Natural killer cell (primary cell): ENCODE measurements around the gene GTF3C1. TPM values are rescaled to one million over a fixed set of nuclear protein-coding genes. Genes with fewer than 3 reads are reported as not detected.
"Not testable (repeated sequence)": the region's sequence is repeated elsewhere in the genome, so short reads cannot be mapped to it uniquely, and the experiment has no call there.

Experiments used
- ATAC-seq, 3 donors: fragments of 150-1000 bp in 2 of 3; fragments of 200-7000 bp in 1 of 3; cut with Tn5 transposase; 1 replicate in 1 of 3; 2 replicates in 2 of 3; pipeline ENCODE4 v1.10.0; 2021; ENCODE audit warnings: mild to moderate bottlenecking in 2 of 3, moderate library complexity in 2 of 3
- DNase-seq, 2 donors: peaks; one replicate each; pipeline versions ENCODE4 v3.0.0 to v3.0.0-alpha.2; 2013 to 2021; ENCODE audit warnings: mixed read lengths in 1 of 2
- H3K27ac ChIP-seq: one replicate; pipeline ENCODE4 v1.5.1; 2013; ENCODE audit warnings: mild to moderate bottlenecking, low read length
- H3K27me3 ChIP-seq: one replicate; pipeline ENCODE4 v1.6.1; 2013; ENCODE audit warnings: low read length; ENCODE audit not compliant: control insufficient read depth, insufficient read depth
- H3K36me3 ChIP-seq: one replicate; pipeline ENCODE4 v1.6.1; 2013; ENCODE audit warnings: low read length; ENCODE audit not compliant: control insufficient read depth, insufficient read depth
- H3K4me1 ChIP-seq: one replicate; pipeline ENCODE4 v1.6.1; 2013; ENCODE audit warnings: low read length; ENCODE audit not compliant: control insufficient read depth, insufficient read depth
- H3K4me3 ChIP-seq: one replicate; pipeline ENCODE4 v1.5.1; 2013; ENCODE audit warnings: low read length
- H3K9me3 ChIP-seq: one replicate; pipeline ENCODE4 v1.6.1; 2013; ENCODE audit warnings: low read length; ENCODE audit not compliant: control insufficient read depth, insufficient read depth
- H3K27ac Mint-ChIP-seq, 2 donors: one replicate each; pipeline ENCODE4 v1.8.0; 2022; ENCODE audit warnings: mild to moderate bottlenecking in 2 of 2, mixed read lengths in 2 of 2, moderate library complexity in 1 of 2
- H3K27me3 Mint-ChIP-seq, 2 donors: one replicate each; pipeline ENCODE4 v1.8.0; 2022; ENCODE audit warnings: low read depth in 2 of 2, mixed read lengths in 2 of 2
- H3K36me3 Mint-ChIP-seq: one replicate; pipeline ENCODE4 v1.8.0; 2022; ENCODE audit warnings: mixed read lengths
- H3K4me1 Mint-ChIP-seq, 2 donors: one replicate each; pipeline ENCODE4 v1.8.0; 2022; ENCODE audit warnings: mixed read lengths in 2 of 2
- H3K4me3 Mint-ChIP-seq: one replicate; pipeline ENCODE4 v1.8.0; 2022; ENCODE audit warnings: mild to moderate bottlenecking, moderate library complexity, mixed read lengths
- H3K9me3 Mint-ChIP-seq, 2 donors: one replicate each; pipeline ENCODE4 v1.8.0; 2022; ENCODE audit warnings: mixed read lengths in 2 of 2
- CTCF ChIP-seq: fragments of 200-600 bp; IDR thresholded peaks from one replicate; pipeline ENCODE4 v1.8.0; 2022; ENCODE audit warnings: antibody characterized with exemption
- WGBS: methylation state at CpG from one replicate; pipeline ENCODE4 v1.1.7; 2013; ENCODE audit warnings: missing lambda C conversion rate; ENCODE audit not compliant: insufficient coverage; 5-methylcytosine and 5-hydroxymethylcytosine counted together
- intact Hi-C: fragments of 100-400 bp; cut with micrococcal nuclease; formaldehyde crosslinking; loops from one replicate; pipeline ENCODE4 v1.14.2; 2022
- total RNA-seq, 4 donors: library from RNA; stranded (reverse); fragments of 120-200 nt in 1 of 4; gene quantifications; one replicate each; pipeline versions ENCODE4 v1.2.3 to v1.2.4, GENCODE V29; 2013 to 2022

GTF3C1 gene
- total RNA-seq, 3 donors from 2014 or later (not counting 1 experiment from before 2014, with no cell fraction given) = 111 to 160 (median 125) TPM

GRCh38 chr16:27572711-27573110 lies 23.0 kb upstream of the GTF3C1 start:
- H3K9me3 ChIP-seq = no peaks in the 10 kb centered on the region
- no peak overlapping the region for H3K27ac Mint-ChIP-seq
- no peaks in the 10 kb centered on the region for H3K4me1 Mint-ChIP-seq
- no peak overlapping the region for H3K4me3 ChIP-seq
- 96% methylated on average over 6 of the region's 6 CpGs for WGBS
- ATAC-seq (no peak), DNase-seq (no peak)
- intact Hi-C loops = no loop called here
- TF ChIP-seq CTCF = no peak
- no peaks in the 10 kb centered on the region for H3K27me3 ChIP-seq
- no peak overlapping the region for H3K27ac ChIP-seq
- H3K27me3 Mint-ChIP-seq = no peaks in the 10 kb centered on the region
- H3K4me3 Mint-ChIP-seq = no peak overlapping the region
- no peaks in the 10 kb centered on the region for H3K36me3 Mint-ChIP-seq
- no peaks in the 10 kb centered on the region for H3K36me3 ChIP-seq
- no peaks in the 10 kb centered on the region for H3K4me1 ChIP-seq
- no peaks in the 10 kb centered on the region for H3K9me3 Mint-ChIP-seq

GRCh38 chr16:27571433-27572326 lies 22.0 kb upstream of the GTF3C1 start:
- Mint-ChIP-seq H3K27me3 (no peaks in the 10 kb centered on the region), H3K4me1 (peaks cover 1 to 4% of the 10 kb centered on the region in 2 donors), H3K36me3 (no peaks in the 10 kb centered on the region), H3K9me3 (no peaks in the 10 kb centered on the region), H3K27ac (no peak overlapping the region), H3K4me3 (no peak overlapping the region)
- no peaks in the 10 kb centered on the region for H3K36me3 ChIP-seq
- intact Hi-C loops = no loop called here
- no peaks in the 10 kb centered on the region for H3K27me3 ChIP-seq
- H3K27ac ChIP-seq = no peak overlapping the region
- no peak for TF ChIP-seq CTCF
- DNase-seq = no peak
- WGBS = 96% methylated on average over 7 of the region's 8 CpGs
- no peaks in the 10 kb centered on the region for H3K4me1 ChIP-seq
- ATAC-seq = no peak
- no peak overlapping the region for H3K4me3 ChIP-seq
- H3K9me3 ChIP-seq = no peaks in the 10 kb centered on the region

- H3K27me3 Mint-ChIP-seq, H3K9me3 Mint-ChIP-seq, H3K9me3 ChIP-seq, intact Hi-C loops, H3K36me3 ChIP-seq, H3K4me1 Mint-ChIP-seq, H3K27ac ChIP-seq, H3K27ac Mint-ChIP-seq, H3K36me3 Mint-ChIP-seq, DNase-seq, ATAC-seq, H3K4me3 Mint-ChIP-seq, H3K27me3 ChIP-seq, H3K4me3 ChIP-seq, H3K4me1 ChIP-seq: not testable (repeated sequence)
- WGBS = 97% methylated on average over 7 of the region's 8 CpGs
Observed at GRCh38 chr16:27570986-27571385, 21.3 kb upstream of the GTF3C1 start.

- no peak for TF ChIP-seq CTCF
- Mint-ChIP-seq H3K27ac (no peak overlapping the region), H3K4me3 (no peak overlapping the region), H3K36me3 (no peaks in the 10 kb centered on the region), H3K9me3 (no peaks in the 10 kb centered on the region), H3K4me1 (peaks cover 6 to 10% of the 10 kb centered on the region in 2 donors), H3K27me3 (no peaks in the 10 kb centered on the region)
- H3K4me3 ChIP-seq = no peak overlapping the region
- no peaks in the 10 kb centered on the region for H3K27me3 ChIP-seq
- ATAC-seq (no peak), DNase-seq (no peak)
- no peaks in the 10 kb centered on the region for H3K4me1 ChIP-seq
- 97% methylated on average over 3 of the region's 4 CpGs for WGBS
- intact Hi-C loops = no loop called here
- H3K9me3 ChIP-seq = no peaks in the 10 kb centered on the region
- no peak overlapping the region for H3K27ac ChIP-seq
- H3K36me3 ChIP-seq = no peaks in the 10 kb centered on the region
Observed at GRCh38 chr16:27568077-27568476, 18.4 kb upstream of the GTF3C1 start.
